K562 (cell line): ENCODE results near the gene WDR18. TPM values are rescaled to one million over a fixed set of nuclear protein-coding genes. Genes with fewer than 3 reads are reported as not detected.
A peak's percentile ranks its signal among the peaks of the same experiment; 100 is the strongest.

Experiments
- ATF1 ChIP-seq, 2 experiments: fragments of 450-650 bp in 1 of 2; IDR thresholded peaks; 2 replicates each; pipeline ENCODE4 v1.6.1; 2016; ENCODE audit warnings: missing compliant biosample characterization in 1 of 2, missing genetic modification characterization in 1 of 2
- BRCA1 ChIP-seq, 2 experiments: fragments of 450-650 bp in 1 of 2; sonication (generic) in 1 of 2; formaldehyde crosslinking in 1 of 2; IDR thresholded peaks; 2 replicates each; pipeline versions ENCODE4 v1.5.0 to v1.6.1; 2017 to 2020; ENCODE audit warnings: mild to moderate bottlenecking in 1 of 2, missing genetic modification reagents in 1 of 2
- CREM ChIP-seq: IDR thresholded peaks from 2 replicates; pipeline ENCODE4 v1.6.1; 2014; ENCODE audit warnings: antibody characterized with exemption, low read depth
- DDX20 ChIP-seq: fragments of 450-650 bp; IDR thresholded peaks from 2 replicates; pipeline ENCODE4 v1.6.1; 2016; ENCODE audit warnings: missing genetic modification characterization, low read depth, mild to moderate bottlenecking, missing compliant biosample characterization, moderate library complexity
- PCBP1 ChIP-seq: fragments of 200-400 bp; formaldehyde crosslinking; IDR thresholded peaks from 2 replicates; pipeline ENCODE4 v1.6.1; 2018; ENCODE audit warnings: mild to moderate bottlenecking, low read depth, low read length; ENCODE audit not compliant: poor library complexity, severe bottlenecking
- TBP ChIP-seq: optimal IDR thresholded peaks from 2 replicates; pipeline ENCODE3; 2011; ENCODE audit warnings: low read depth, low read length, improper control_type of control experiment
- ZNF174 ChIP-seq: fragments of 250-450 bp; sonication (Bioruptor Pico); IDR thresholded peaks from 2 replicates; pipeline ENCODE4 v1.4.0; 2020; ENCODE audit warnings: mild to moderate bottlenecking
- ZNF444 ChIP-seq: fragments of 250-450 bp; sonication (Bioruptor Pico); IDR thresholded peaks from 2 replicates; pipeline ENCODE4 v1.4.0; 2020; ENCODE audit warnings: mild to moderate bottlenecking, moderate library complexity
- polyA plus RNA-seq, 8 experiments: library from polyadenylated mRNA; depleted of rRNA in 4 of 8; stranded (reverse) in 5 of 8; unstranded in 3 of 8; fragments of >200 nt; fragmentation: Nextera tagmentation in 2 of 8; fragmentation: Illumina TruSeq in 1 of 8; extraction: Ambion mirVana in 2 of 8; extraction: Trizol in 1 of 8; gene quantifications; 2 replicates each; pipeline versions ENCODE4 v1.2.1 to v1.2.3, GENCODE V29; 2011 to 2014; ENCODE audit warnings: inconsistent platforms in 1 of 8, missing spikeins in 1 of 8
- total RNA-seq, 7 experiments: library from RNA; depleted of rRNA in 6 of 7; stranded (reverse); fragments of >200 nt in 6 of 7; fragmentation: Illumina TruSeq in 2 of 7; extraction: Trizol in 2 of 7; gene quantifications; 2 replicates each; pipeline versions ENCODE4 v1.2.1 to v1.2.3, GENCODE V29; 2011 to 2021; ENCODE audit warnings: low replicate concordance in 1 of 7
- TF ChIP-seq, protein P1 (sequence below), 2 experiments: fragments of 450-650 bp; conservative IDR thresholded peaks; 2 replicates each; pipeline ENCODE4 v1.6.1; 2017; ENCODE audit warnings: mild to moderate bottlenecking in 2 of 2, moderate library complexity in 2 of 2
- TF ChIP-seq, protein P2 (sequence below): sonication (generic); formaldehyde crosslinking; IDR thresholded peaks from 2 replicates; pipeline ENCODE4 v1.8.1; 2023; ENCODE audit warnings: missing genetic modification reagents, mild to moderate bottlenecking, borderline replicate concordance
- TF ChIP-seq, protein P3 (sequence below), 2 experiments: fragments of 450-650 bp; formaldehyde crosslinking in 1 of 2; IDR thresholded peaks; 2 replicates each; pipeline versions ENCODE4 v1.4.0 to v1.6.1; 2014 to 2020; ENCODE audit warnings: mild to moderate bottlenecking in 2 of 2, borderline replicate concordance in 1 of 2, low read depth in 1 of 2

Gene WDR18
- total and polyA plus RNA-seq, 9 of the 15 experiments (the other 6 are each of a cell fraction or from before 2014, with no cell fraction given) = 0.65 to 181 (median 30.1) TPM

DNA sequence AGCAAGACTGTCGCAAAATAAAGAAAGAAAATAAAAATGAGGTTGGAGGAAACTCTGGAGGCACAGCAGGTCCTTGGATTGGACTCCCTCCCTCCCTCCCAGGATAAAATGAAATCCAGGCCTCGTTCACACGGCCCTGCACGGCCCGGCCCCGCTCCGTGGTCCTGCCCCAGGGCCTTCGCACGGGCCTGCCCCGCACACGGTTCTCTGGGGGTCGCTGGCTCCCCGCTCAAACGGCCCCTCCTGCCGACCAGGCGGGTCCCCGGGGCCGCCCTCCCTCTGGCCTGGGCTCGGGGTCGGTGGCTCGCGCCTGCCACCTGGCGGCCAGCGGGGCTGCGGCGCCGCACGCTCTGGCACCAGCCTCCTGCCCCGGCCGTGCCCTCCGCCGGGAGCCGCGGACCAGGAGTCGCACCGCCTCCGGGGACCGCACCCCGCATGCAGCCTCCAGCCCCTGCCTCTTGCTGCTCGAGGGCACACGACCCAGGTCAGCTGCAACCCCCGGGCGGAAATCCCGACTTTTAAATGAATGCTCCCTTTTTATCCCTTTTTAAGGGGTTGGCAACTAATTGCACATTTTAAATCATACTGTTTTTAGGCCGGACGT is 1.5 kb upstream of the WDR18 start (continued):
- TF ChIP-seq ZNF444 (CRISPR knock-in tag) = no peak
- TF ChIP-seq ATF1 (CRISPR knock-in tag; IDR thresholded peaks at IDR 0.05) = no peak
- TF ChIP-seq ATF1 (tag; IDR thresholded peaks at IDR 0.05) = 0 out of 2 replicates have a peak, but pooled peaks have one; percentile 34
- peak; percentile 21 for TF ChIP-seq TBP
- TF ChIP-seq BRCA1 (IDR thresholded peaks at IDR 0.05) = no peak
- no peak for TF ChIP-seq BRCA1 (CRISPR knock-in tag; IDR thresholded peaks at IDR 0.05)
- TF ChIP-seq, protein P1, sequence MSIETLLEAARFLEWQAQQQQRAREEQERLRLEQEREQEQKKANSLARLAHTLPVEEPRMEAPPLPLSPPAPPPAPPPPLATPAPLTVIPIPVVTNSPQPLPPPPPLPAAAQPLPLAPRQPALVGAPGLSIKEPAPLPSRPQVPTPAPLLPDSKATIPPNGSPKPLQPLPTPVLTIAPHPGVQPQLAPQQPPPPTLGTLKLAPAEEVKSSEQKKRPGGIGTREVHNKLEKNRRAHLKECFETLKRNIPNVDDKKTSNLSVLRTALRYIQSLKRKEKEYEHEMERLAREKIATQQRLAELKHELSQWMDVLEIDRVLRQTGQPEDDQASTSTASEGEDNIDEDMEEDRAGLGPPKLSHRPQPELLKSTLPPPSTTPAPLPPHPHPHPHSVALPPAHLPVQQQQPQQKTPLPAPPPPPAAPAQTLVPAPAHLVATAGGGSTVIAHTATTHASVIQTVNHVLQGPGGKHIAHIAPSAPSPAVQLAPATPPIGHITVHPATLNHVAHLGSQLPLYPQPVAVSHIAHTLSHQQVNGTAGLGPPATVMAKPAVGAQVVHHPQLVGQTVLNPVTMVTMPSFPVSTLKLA (conservative IDR thresholded peaks at IDR 0.05) = 0 out of 4 replicates have a peak, but pooled peaks of 1 of the 2 experiments have one; percentile 24
- TF ChIP-seq PCBP1 = no peak
- TF ChIP-seq, protein P2, sequence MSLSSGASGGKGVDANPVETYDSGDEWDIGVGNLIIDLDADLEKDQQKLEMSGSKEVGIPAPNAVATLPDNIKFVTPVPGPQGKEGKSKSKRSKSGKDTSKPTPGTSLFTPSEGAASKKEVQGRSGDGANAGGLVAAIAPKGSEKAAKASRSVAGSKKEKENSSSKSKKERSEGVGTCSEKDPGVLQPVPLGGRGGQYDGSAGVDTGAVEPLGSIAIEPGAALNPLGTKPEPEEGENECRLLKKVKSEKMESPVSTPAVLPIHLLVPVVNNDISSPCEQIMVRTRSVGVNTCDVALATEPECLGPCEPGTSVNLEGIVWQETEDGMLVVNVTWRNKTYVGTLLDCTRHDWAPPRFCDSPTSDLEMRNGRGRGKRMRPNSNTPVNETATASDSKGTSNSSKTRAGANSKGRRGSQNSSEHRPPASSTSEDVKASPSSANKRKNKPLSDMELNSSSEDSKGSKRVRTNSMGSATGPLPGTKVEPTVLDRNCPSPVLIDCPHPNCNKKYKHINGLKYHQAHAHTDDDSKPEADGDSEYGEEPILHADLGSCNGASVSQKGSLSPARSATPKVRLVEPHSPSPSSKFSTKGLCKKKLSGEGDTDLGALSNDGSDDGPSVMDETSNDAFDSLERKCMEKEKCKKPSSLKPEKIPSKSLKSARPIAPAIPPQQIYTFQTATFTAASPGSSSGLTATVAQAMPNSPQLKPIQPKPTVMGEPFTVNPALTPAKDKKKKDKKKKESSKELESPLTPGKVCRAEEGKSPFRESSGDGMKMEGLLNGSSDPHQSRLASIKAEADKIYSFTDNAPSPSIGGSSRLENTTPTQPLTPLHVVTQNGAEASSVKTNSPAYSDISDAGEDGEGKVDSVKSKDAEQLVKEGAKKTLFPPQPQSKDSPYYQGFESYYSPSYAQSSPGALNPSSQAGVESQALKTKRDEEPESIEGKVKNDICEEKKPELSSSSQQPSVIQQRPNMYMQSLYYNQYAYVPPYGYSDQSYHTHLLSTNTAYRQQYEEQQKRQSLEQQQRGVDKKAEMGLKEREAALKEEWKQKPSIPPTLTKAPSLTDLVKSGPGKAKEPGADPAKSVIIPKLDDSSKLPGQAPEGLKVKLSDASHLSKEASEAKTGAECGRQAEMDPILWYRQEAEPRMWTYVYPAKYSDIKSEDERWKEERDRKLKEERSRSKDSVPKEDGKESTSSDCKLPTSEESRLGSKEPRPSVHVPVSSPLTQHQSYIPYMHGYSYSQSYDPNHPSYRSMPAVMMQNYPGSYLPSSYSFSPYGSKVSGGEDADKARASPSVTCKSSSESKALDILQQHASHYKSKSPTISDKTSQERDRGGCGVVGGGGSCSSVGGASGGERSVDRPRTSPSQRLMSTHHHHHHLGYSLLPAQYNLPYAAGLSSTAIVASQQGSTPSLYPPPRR (CRISPR knock-in tag) = peak; percentile 84; the same call in 1 of the 2 replicates
- TF ChIP-seq ZNF174 (CRISPR knock-in tag) = no peak
- TF ChIP-seq CREM = 0 out of 2 replicates have a peak, but pooled peaks have one; percentile 33
- TF ChIP-seq, protein P3, sequence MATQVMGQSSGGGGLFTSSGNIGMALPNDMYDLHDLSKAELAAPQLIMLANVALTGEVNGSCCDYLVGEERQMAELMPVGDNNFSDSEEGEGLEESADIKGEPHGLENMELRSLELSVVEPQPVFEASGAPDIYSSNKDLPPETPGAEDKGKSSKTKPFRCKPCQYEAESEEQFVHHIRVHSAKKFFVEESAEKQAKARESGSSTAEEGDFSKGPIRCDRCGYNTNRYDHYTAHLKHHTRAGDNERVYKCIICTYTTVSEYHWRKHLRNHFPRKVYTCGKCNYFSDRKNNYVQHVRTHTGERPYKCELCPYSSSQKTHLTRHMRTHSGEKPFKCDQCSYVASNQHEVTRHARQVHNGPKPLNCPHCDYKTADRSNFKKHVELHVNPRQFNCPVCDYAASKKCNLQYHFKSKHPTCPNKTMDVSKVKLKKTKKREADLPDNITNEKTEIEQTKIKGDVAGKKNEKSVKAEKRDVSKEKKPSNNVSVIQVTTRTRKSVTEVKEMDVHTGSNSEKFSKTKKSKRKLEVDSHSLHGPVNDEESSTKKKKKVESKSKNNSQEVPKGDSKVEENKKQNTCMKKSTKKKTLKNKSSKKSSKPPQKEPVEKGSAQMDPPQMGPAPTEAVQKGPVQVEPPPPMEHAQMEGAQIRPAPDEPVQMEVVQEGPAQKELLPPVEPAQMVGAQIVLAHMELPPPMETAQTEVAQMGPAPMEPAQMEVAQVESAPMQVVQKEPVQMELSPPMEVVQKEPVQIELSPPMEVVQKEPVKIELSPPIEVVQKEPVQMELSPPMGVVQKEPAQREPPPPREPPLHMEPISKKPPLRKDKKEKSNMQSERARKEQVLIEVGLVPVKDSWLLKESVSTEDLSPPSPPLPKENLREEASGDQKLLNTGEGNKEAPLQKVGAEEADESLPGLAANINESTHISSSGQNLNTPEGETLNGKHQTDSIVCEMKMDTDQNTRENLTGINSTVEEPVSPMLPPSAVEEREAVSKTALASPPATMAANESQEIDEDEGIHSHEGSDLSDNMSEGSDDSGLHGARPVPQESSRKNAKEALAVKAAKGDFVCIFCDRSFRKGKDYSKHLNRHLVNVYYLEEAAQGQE (IDR thresholded peaks at IDR 0.05; ENCODE audit: borderline replicate concordance) = peak; percentile 95
- TF ChIP-seq, protein P3 (CRISPR knock-in tag; IDR thresholded peaks at IDR 0.05; ENCODE audit: low read depth) = no peak
- TF ChIP-seq DDX20 (tag) = no peak
